ENCODE measurements around the gene CDK4.

The CDK4 gene

GRCh38 chr12:57757771-57758170, 5.7 kb upstream of the CDK4 start:
- peaks cover 8% of the 10 kb centered on the region for H3K36me3 ChIP-seq (ENCODE audit: control insufficient read depth, insufficient read depth, low read length)
- no peak for DNase-seq (ENCODE audit: extremely low read depth, insufficient read length)
- TF ChIP-seq CTCF (IDR thresholded peaks at IDR 0.05; ENCODE audit: insufficient read depth, low read length, poor library complexity, severe bottlenecking), result no peak
- no peaks in the 10 kb centered on the region for H3K27me3 ChIP-seq (replicated peaks; ENCODE audit: control insufficient read depth, insufficient read depth, low read length)
- no peak overlapping the region for H3K4me3 ChIP-seq (replicated peaks; ENCODE audit: low read depth, low read length)

- DNase-seq (ENCODE audit: extremely low read depth, insufficient read length), result peak; percentile 50
- peak overlapping the region; percentile 74 for H3K4me3 ChIP-seq (replicated peaks; ENCODE audit: low read depth, low read length)
- peaks cover 8% of the 10 kb centered on the region for H3K36me3 ChIP-seq (ENCODE audit: control insufficient read depth, insufficient read depth, low read length)
- TF ChIP-seq CTCF (IDR thresholded peaks at IDR 0.05; ENCODE audit: insufficient read depth, low read length, poor library complexity, severe bottlenecking), result peak; percentile 77
- no peaks in the 10 kb centered on the region for H3K27me3 ChIP-seq (replicated peaks; ENCODE audit: control insufficient read depth, insufficient read depth, low read length)
Measured at GRCh38 chr12:57756406-57757341, 4.6 kb upstream of the CDK4 start.

DNA sequence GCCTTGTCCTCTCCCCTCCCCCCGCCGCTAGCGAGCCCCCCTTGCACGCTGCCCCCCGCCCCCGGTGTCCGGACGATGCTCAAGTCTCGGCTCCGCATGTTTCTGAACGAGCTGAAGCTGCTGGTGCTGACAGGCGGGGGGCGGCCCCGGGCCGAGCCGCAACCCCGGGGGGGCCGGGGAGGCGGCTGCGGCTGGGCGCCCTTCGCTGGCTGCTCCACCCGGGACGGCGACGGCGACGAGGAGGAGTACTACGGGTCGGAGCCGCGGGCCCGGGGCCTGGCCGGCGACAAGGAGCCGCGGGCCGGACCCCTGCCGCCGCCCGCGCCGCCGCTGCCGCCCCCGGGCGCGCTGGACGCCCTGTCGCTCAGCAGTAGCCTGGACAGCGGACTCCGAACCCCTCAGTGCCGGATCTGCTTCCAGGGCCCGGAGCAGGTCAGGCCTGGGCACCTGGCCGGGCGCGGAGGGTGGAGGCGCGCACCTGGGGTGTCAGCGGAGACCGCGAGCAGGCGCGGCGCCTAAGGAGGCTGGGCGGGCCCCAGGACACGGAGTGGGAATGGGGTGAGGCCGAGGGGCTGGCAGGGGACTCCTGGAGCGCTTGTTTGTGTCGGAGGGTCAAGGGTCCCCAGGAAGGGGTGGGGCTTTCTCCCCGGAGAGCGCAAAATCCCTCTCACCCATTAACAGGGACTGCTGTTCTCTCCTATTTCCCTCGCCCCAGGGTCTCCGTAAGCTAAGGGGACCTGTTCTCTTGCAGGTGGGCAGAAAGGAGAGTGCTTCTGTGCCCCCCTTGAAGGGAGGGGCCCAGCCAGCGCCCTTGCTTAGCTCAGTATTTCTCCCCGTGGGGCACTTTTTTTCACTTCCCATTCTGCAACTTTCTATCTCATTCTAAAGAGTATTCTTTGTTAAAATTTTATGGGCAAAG, 3.6 kb upstream of the CDK4 start:
- DNase-seq (ENCODE audit: extremely low read depth, insufficient read length), result peak; percentile 37
- no peak for TF ChIP-seq CTCF (IDR thresholded peaks at IDR 0.05; ENCODE audit: insufficient read depth, low read length, poor library complexity, severe bottlenecking)
- Histone ChIP-seq H3K4me3 (replicated peaks; ENCODE audit: low read depth, low read length) (peak overlapping the region; percentile 74), H3K27me3 (replicated peaks; ENCODE audit: control insufficient read depth, insufficient read depth, low read length) (no peaks in the 10 kb centered on the region), H3K36me3 (ENCODE audit: control insufficient read depth, insufficient read depth, low read length) (peaks cover 9% of the 10 kb centered on the region)

GRCh38 chr12:57755194-57755453, 3.0 kb upstream of the CDK4 start:
- Histone ChIP-seq H3K36me3 (ENCODE audit: control insufficient read depth, insufficient read depth, low read length) (peaks cover 12% of the 10 kb centered on the region), H3K4me3 (replicated peaks; ENCODE audit: low read depth, low read length) (peak overlapping the region; percentile 74), H3K27me3 (replicated peaks; ENCODE audit: control insufficient read depth, insufficient read depth, low read length) (no peaks in the 10 kb centered on the region)
- TF ChIP-seq CTCF (IDR thresholded peaks at IDR 0.05; ENCODE audit: insufficient read depth, low read length, poor library complexity, severe bottlenecking), result no peak
- DNase-seq (ENCODE audit: extremely low read depth, insufficient read length), result no peak

DNA sequence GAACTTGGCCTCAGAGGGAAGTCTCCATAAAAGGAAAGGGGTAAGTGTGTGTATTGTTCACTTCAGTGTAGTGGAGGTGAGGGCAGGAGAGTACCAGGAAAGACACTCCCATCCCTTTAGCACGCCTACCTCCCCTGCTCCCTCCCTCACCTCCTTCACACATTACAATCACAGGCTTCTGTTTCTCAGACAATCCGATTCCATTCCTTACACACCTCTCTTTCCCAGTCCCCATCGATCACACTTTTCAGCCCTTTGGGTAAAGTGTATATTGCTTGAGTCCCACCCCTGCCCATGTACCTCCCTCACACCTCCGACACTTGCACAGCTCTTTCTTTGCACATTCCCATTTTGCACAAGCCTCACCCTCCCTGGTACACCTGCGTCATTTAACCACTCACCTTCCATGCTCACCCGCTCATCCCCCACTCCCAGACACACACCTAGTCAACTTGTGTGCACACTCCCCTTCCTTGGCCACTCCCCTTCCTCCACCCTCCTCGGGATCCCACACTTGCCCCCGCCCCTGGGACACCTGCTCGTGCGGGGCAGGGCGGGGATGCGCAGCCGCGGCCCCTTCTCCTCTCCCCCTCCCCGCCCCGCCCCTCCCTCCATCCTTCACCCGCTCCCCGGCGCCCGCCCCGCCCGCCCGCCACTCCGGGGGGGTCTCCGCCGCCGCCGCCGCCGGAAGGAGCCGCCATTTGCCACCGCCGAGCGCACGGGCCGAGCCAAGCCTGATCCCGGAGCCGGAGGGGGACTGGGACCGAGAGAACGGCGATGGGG, 2.5 kb upstream of the CDK4 start, which contains the start of gene MARCHF9:
Gene MARCHF9 (plus strand): TSS at position 693 of the 783 bp plus-strand sequence. CDS start 426 bp downstream, outside the sequence.
- Histone ChIP-seq H3K36me3 (ENCODE audit: control insufficient read depth, insufficient read depth, low read length) (peaks cover 12% of the 10 kb centered on the region), H3K4me3 (replicated peaks; ENCODE audit: low read depth, low read length) (peak within 1 kb of the TSS; percentile 74), H3K27me3 (replicated peaks; ENCODE audit: control insufficient read depth, insufficient read depth, low read length) (no peaks in the 10 kb centered on the region)
- no peak for TF ChIP-seq CTCF (IDR thresholded peaks at IDR 0.05; ENCODE audit: insufficient read depth, low read length, poor library complexity, severe bottlenecking)
- peak; percentile 86 for DNase-seq (ENCODE audit: extremely low read depth, insufficient read length)

Data from GM06990 (cell line).